NCI-H460 (cell line): ENCODE results near the gene EPO. TPM values are rescaled to one million over a fixed set of nuclear protein-coding genes. Genes with fewer than 3 reads are reported as not detected.

Experiments
- DNase-seq: peaks from one replicate; pipeline ENCODE4 v3.0.0-alpha.2; 2016; ENCODE audit warnings: low read depth; ENCODE audit errors: extremely low read depth
- polyA plus RNA-seq: library from polyadenylated mRNA; depleted of rRNA; stranded (reverse); fragments of >200 nt; gene quantifications from 2 replicates; pipeline ENCODE4 v1.2.3, GENCODE V29; 2014; cell fraction: nucleus; rRNA removed
- total RNA-seq: library from RNA; depleted of rRNA; stranded (reverse); fragments of >200 nt; shearing (Covaris generic); gene quantifications from 2 replicates; pipeline ENCODE4 v1.2.3, GENCODE V29; 2014; rRNA removed

The EPO gene
- total RNA-seq = not detected in 2 replicates
- not detected in 2 replicates for polyA plus RNA-seq

DNA sequence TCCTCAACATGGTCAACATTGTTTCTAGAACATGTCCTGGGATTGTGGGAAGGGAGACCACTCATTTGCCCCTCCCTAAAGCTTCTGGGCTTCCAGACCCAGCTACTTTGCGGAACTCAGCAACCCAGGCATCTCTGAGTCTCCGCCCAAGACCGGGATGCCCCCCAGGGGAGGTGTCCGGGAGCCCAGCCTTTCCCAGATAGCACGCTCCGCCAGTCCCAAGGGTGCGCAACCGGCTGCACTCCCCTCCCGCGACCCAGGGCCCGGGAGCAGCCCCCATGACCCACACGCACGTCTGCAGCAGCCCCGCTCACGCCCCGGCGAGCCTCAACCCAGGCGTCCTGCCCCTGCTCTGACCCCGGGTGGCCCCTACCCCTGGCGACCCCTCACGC lies at the start of gene EPO:
TSS of gene EPO (plus strand) at position 190 of the 392 bp plus-strand sequence. CDS start 513 bp downstream, outside the sequence.
- DNase-seq = no peak

GRCh38 chr7:100671353-100672327 lies 48.6 kb upstream of the EPO start:
- DNase-seq = no peak

GRCh38 chr7:100673302-100673941 lies 46.8 kb upstream of the EPO start, which contains the start of gene GNB2:
Gene GNB2, plus strand, starts transcription at chr7:100673740. Its CDS starts 2,526 bp downstream, at chr7:100676266.
- peak; percentile 99 for DNase-seq

GRCh38 chr7:100673942-100674410 lies 46.3 kb upstream of the EPO start:
- no peak for DNase-seq

DNA sequence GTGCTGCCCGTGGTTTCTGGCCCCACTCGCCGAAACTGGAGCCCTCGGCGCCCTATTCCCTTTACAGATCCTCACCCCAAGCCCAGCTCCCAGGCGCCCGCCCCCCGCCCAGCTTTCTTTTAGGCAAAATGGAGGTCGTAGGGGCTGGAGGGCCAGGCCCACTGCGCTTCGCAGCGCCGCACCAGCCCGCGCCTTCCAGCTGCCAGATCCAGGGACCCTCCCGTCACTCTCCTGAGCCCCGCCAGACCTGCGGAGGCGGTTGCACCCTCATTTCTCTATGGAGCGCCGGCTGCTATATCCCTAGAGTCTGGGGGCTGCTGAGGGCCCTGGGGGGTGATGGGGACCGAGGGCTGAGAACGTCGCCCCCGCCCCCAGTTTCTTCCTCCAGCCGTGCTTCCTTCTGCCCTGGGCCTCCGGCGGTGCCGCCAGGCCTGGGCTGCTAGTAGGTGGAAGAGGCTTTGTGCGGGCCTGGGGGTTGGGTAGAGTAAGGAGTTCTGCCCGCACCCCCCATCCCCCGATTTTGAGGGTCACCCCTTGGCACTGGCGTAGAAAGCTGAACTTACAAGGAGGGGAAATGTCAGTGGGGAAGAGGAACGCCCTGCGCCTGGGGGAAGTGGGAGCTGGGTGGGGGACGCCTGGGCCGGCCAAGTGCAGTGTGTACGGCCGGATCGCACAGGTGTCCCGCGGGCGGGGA lies 45.7 kb upstream of the EPO start:
- DNase-seq = no peak

GRCh38 chr7:100675105-100675451 lies 45.2 kb upstream of the EPO start:
- DNase-seq = no peak

GRCh38 chr7:100675581-100676350 lies 44.5 kb upstream of the EPO start:
- DNase-seq = no peak

DNA sequence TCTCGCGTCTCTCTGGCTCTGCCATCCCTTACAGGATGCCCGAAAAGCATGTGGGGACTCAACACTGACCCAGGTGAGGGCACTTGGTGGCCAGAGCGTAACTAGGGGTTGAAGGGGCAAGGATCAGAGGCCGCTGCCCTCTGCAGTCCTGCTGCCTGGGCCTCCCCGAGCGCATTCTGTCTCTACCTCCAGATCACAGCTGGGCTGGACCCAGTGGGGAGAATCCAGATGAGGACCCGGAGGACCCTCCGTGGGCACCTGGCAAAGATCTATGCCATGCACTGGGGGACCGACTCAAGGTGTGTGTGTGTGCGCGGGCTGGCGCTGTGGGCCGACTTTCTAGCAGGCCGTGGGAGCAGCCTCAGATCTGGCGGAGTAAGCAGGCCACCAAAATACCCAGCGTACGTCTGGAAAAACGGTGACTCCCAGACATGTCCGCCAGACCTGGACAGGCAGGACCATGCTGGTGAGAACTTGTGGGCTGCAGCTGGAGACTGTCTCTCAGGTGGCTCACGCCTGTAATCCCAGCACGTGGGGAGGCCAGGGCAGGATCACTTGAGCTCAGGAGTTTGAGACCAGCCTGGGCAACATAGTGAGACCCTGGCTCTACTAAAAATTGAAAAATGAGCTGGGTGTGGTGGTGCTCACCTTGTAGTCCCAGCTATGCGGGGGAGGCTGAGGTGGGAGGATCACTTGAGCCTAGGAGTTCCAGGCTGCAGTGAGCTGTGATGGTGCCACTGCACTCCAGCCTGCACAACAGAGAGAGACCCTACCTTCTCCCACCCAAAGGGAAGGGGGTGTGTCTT lies 43.6 kb upstream of the EPO start:
- no peak for DNase-seq

- no peak for DNase-seq
These were observed 42.7 kb upstream of the EPO start for GRCh38 chr7:100677308-100678267.

DNA sequence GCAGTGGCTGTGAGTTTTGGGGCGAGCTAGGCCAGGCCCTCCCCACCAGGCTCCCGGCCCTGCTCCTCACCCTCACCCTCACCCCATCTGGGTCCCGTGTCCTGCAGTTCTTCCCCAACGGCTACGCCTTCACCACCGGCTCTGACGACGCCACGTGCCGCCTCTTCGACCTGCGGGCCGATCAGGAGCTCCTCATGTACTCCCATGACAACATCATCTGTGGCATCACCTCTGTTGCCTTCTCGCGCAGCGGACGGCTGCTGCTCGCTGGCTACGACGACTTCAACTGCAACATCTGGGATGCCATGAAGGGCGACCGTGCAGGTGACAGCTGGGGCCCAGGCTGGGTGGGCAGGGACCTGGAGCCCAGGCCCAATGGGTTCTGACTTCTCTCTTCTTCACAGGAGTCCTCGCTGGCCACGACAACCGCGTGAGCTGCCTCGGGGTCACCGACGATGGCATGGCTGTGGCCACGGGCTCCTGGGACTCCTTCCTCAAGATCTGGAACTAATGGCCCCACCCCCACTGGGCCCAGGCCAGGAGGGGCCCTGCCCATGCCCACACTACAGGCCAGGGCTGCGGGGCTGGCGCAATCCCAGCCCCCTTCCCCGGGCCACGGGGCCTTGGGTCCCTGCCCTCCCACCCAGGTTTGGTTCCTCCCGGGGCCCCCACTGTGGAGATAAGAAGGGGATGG lies 41.8 kb upstream of the EPO start:
- DNase-seq = no peak

DNA sequence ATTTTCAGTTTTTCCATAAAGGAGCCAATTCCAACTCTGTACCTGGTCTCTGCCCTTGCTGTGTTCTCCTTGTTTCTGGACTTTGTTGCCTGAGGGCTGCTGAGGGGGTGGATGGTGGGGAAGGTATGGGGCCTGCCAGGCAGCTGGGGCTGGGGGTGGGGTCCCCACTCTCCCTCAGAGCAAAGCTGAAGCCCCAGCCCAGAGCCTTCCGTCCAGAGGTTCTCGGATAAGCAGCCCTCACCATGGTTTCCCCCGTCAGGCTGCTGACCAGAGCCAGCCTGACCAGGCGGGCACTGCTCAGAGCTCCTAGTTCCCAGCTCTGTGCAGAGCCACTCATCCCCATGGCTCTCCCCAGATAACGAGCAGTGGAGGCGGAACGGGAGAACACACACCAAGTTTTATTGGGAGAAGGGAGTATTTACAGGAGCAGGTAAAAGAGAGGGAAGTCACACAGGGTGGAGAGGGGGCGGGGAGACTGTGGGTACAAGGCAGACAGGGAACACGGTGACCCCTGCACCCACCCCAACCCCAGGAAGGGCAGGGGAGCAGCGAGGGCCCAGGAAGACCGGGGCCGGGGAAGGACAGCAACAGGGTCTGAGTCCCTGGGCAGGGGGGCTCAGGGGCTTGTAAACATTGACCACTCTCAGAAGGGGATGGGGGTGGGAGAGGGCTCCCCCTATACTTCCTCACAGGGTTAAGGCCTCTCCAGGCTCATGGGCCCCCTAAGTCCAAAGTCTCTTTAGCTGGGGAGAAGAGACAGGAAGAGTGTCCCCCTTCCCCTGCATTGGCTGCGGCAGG lies 40.9 kb upstream of the EPO start:
- DNase-seq = no peak

DNA sequence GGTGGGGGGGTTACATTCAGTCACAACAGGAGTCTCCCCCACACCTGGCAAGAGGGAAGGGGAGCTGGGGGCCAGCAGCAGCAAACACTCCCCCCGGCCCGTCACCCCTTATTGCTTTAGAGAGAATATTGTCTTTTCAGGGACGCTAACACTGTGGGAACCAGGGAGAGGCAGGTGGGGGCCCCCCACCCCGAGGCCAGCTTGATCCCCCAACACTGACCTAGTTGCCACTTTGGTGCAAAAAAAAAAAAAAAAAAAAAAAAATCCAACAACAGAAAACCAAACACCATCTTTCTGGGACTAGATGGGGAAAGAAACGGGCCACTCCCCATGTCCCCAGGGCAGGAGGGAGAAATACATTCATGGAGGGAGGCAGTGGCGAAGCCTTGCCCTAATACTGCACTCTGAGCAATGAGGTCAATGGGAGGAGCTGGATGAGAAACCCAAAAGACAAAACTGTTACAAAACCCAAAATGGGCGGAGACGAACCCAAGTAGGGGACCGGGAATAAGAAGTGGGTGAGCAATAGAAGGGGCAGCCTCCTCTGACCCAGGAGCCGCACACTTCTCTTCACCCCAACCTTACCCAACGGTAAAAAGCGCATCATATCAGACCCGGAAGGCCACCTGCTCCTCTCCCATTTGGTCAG lies 40.2 kb upstream of the EPO start:
- DNase-seq = no peak

- DNase-seq = no peak
These were observed 39.5 kb upstream of the EPO start for GRCh38 chr7:100680576-100681271.

- no peak for DNase-seq
These were observed 38.6 kb upstream of the EPO start for GRCh38 chr7:100681491-100682227.

GRCh38 chr7:100682228-100682741 lies 38.0 kb upstream of the EPO start:
- no peak for DNase-seq
